ENCODE data around the gene SLC4A4. TPM values are rescaled to one million over a fixed set of nuclear protein-coding genes. Genes with fewer than 3 reads are reported as not detected.
A peak's percentile ranks its signal among the peaks of the same experiment; 100 is the strongest.

SLC4A4 gene
- total and polyA plus RNA-seq, 2 of the 13 experiments (the other 11 are each of a cell fraction or from before 2014, with no cell fraction given): 0.01 TPM; not detected in 1

GRCh38 chr4:71300362-71300761 lies 38.5 kb upstream of the SLC4A4 start:
- H3K4me1 ChIP-seq (ENCODE audit: insufficient read depth, low read length): no peaks in the 10 kb centered on the region
- no peaks in the 10 kb centered on the region for H3K9me3 ChIP-seq (ENCODE audit: low read length)
- H2AFZ ChIP-seq (ENCODE audit: low read length): no peak overlapping the region
- no peak overlapping the region for H3K27ac ChIP-seq (ENCODE audit: extremely low read length, insufficient read depth, low read length)
- H3K9ac ChIP-seq (ENCODE audit: insufficient read depth, low read depth, low read length): no peak overlapping the region
- no peak for FAIRE-seq
- TF ChIP-seq TBX3 (IDR thresholded peaks at IDR 0.05; ENCODE audit: borderline replicate concordance): no peak
- TF ChIP-seq ZKSCAN8 (CRISPR knock-in tag; IDR thresholded peaks at IDR 0.05; ENCODE audit: borderline replicate concordance): no peak
- TF ChIP-seq PHF5A (CRISPR knock-in tag; IDR thresholded peaks at IDR 0.05; ENCODE audit: low read depth, unreplicated experiment): no peak
- H3K79me2 ChIP-seq (ENCODE audit: insufficient read depth, low read length): no peaks in the 10 kb centered on the region
- no TSS peak for BruUV-seq (replicated peaks)
- no peak overlapping the region for H3K4me3 ChIP-seq (replicated peaks in 1 of 3; ENCODE audit: insufficient read depth in 1 of 3, low read depth in 2 of 3, low read length in 3 of 3)
- H3K27me3 ChIP-seq (ENCODE audit: control insufficient read depth in 1 of 2, insufficient read depth in 2 of 2, low read length in 2 of 2): no peaks in the 10 kb centered on the region
- no peaks in the 10 kb centered on the region for H3K36me3 ChIP-seq (replicated peaks in 1 of 2; ENCODE audit: control insufficient read depth in 1 of 2, insufficient read depth in 2 of 2, low read length in 2 of 2)
- 0% methylated on average over 1 of the region's 8 CpGs for WGBS (ENCODE audit: low lambda C conversion rate)
- no peak overlapping the region for H3K4me2 ChIP-seq (ENCODE audit: low read depth, low read length)
- ChIA-PET POLR2A (no interaction called here), CTCF (ENCODE audit: low intra/inter-chr PET ratio, low total read pairs) (no interaction called here)
- in situ Hi-C loops (cut with HindIII; ENCODE audit: extremely low pct_ligation_motif_present, low pct_unique_long_range_greater_than_20kb): no loop called here
- ATAC-seq: no peak
- intact Hi-C loops (cut with micrococcal nuclease; ENCODE audit: unreplicated experiment): no loop called here
- H4K20me1 ChIP-seq (ENCODE audit: insufficient read depth, low read length): no peaks in the 10 kb centered on the region
- no peak for DNase-seq (ENCODE audit: low spot score)

DNA sequence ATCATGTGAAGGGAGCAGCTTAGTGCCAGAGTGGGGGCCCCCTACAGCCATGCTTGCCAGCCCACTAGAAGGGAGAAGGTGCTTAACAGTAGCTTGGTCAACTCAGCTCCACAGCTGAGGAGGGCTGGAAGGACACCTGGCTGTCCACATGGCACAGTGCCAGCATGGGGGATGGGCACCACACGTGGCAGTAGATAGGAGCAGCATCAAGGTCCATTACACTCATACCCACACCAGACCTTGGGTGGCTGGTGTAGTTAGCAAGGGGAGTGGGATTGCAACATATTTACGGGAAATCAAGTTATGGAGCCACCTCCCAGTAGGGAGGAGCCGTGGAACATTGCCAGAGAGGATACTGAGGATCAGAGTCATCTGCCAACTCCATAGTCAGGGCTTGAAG lies 37.9 kb upstream of the SLC4A4 start:
- CTCF ChIA-PET (ENCODE audit: low intra/inter-chr PET ratio, low total read pairs): no interaction called here
- ATAC-seq (no peak), FAIRE-seq (no peak), DNase-seq (ENCODE audit: low spot score) (no peak)
- TF ChIP-seq PITX1 (CRISPR knock-in tag; IDR thresholded peaks at IDR 0.05) (no peak), CEBPB (IDR thresholded peaks at IDR 0.05; ENCODE audit: borderline replicate concordance, low read depth, low read length) (peak; percentile 20; the same call in 1 of the 2 replicates), ISL2 (CRISPR knock-in tag; IDR thresholded peaks at IDR 0.05) (no peak)
- TF ChIP-seq, protein P1, sequence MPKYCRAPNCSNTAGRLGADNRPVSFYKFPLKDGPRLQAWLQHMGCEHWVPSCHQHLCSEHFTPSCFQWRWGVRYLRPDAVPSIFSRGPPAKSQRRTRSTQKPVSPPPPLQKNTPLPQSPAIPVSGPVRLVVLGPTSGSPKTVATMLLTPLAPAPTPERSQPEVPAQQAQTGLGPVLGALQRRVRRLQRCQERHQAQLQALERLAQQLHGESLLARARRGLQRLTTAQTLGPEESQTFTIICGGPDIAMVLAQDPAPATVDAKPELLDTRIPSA (CRISPR knock-in tag; IDR thresholded peaks at IDR 0.05; ENCODE audit: borderline replicate concordance): no peak
- Histone ChIP-seq H3K4me1 (ENCODE audit: insufficient read depth, low read length) (no peaks in the 10 kb centered on the region), H2AFZ (ENCODE audit: low read length) (no peak overlapping the region), H3K27ac (ENCODE audit: extremely low read length, insufficient read depth, low read length) (no peak overlapping the region), H4K20me1 (ENCODE audit: insufficient read depth, low read length) (no peaks in the 10 kb centered on the region), H3K27me3 (ENCODE audit: control insufficient read depth in 1 of 2, insufficient read depth in 2 of 2, low read length in 2 of 2) (no peaks in the 10 kb centered on the region), H3K4me2 (ENCODE audit: low read depth, low read length) (no peak overlapping the region), H3K36me3 (replicated peaks in 1 of 2; ENCODE audit: control insufficient read depth in 1 of 2, insufficient read depth in 2 of 2, low read length in 2 of 2) (no peaks in the 10 kb centered on the region), H3K79me2 (ENCODE audit: insufficient read depth, low read length) (no peaks in the 10 kb centered on the region), H3K9ac (ENCODE audit: insufficient read depth, low read depth, low read length) (no peak overlapping the region), H3K4me3 (replicated peaks in 1 of 3; ENCODE audit: insufficient read depth in 1 of 3, low read depth in 2 of 3, low read length in 3 of 3) (no peak overlapping the region), H3K9me3 (ENCODE audit: low read length) (no peaks in the 10 kb centered on the region)
- BruUV-seq (replicated peaks): no TSS peak
- 0% methylated on average over 1 of the region's 3 CpGs for WGBS (ENCODE audit: low lambda C conversion rate)
- POLR2A ChIA-PET: no interaction called here
- intact Hi-C loops (cut with micrococcal nuclease; ENCODE audit: unreplicated experiment) (no loop called here), in situ Hi-C loops (cut with HindIII; ENCODE audit: extremely low pct_ligation_motif_present, low pct_unique_long_range_greater_than_20kb) (no loop called here)

Measured in HepG2 (cell line).